ENCODE results near the gene ZNF431.

- TF ChIP-seq, protein P1, sequence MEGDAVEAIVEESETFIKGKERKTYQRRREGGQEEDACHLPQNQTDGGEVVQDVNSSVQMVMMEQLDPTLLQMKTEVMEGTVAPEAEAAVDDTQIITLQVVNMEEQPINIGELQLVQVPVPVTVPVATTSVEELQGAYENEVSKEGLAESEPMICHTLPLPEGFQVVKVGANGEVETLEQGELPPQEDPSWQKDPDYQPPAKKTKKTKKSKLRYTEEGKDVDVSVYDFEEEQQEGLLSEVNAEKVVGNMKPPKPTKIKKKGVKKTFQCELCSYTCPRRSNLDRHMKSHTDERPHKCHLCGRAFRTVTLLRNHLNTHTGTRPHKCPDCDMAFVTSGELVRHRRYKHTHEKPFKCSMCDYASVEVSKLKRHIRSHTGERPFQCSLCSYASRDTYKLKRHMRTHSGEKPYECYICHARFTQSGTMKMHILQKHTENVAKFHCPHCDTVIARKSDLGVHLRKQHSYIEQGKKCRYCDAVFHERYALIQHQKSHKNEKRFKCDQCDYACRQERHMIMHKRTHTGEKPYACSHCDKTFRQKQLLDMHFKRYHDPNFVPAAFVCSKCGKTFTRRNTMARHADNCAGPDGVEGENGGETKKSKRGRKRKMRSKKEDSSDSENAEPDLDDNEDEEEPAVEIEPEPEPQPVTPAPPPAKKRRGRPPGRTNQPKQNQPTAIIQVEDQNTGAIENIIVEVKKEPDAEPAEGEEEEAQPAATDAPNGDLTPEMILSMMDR (conservative IDR thresholded peaks at IDR 0.05; ENCODE audit: low read depth in 2 of 2), result no peak
- TF ChIP-seq POLR2AphosphoS5 (IDR thresholded peaks at IDR 0.05; ENCODE audit: low read depth), result no peak
- no peak for TF ChIP-seq CREB1 (CRISPR knock-in tag; IDR thresholded peaks at IDR 0.05; ENCODE audit: low read depth)
- TF ChIP-seq EZH2 (IDR thresholded peaks at IDR 0.05; ENCODE audit: low read depth, unreplicated experiment), result no peak
- no peak for TF ChIP-seq ZNF331 (CRISPR knock-in tag; IDR thresholded peaks at IDR 0.05; ENCODE audit: low read depth)
- TF ChIP-seq EZH2phosphoT487 (IDR thresholded peaks at IDR 0.05; ENCODE audit: unreplicated experiment), result no peak
- TF ChIP-seq, protein P2, sequence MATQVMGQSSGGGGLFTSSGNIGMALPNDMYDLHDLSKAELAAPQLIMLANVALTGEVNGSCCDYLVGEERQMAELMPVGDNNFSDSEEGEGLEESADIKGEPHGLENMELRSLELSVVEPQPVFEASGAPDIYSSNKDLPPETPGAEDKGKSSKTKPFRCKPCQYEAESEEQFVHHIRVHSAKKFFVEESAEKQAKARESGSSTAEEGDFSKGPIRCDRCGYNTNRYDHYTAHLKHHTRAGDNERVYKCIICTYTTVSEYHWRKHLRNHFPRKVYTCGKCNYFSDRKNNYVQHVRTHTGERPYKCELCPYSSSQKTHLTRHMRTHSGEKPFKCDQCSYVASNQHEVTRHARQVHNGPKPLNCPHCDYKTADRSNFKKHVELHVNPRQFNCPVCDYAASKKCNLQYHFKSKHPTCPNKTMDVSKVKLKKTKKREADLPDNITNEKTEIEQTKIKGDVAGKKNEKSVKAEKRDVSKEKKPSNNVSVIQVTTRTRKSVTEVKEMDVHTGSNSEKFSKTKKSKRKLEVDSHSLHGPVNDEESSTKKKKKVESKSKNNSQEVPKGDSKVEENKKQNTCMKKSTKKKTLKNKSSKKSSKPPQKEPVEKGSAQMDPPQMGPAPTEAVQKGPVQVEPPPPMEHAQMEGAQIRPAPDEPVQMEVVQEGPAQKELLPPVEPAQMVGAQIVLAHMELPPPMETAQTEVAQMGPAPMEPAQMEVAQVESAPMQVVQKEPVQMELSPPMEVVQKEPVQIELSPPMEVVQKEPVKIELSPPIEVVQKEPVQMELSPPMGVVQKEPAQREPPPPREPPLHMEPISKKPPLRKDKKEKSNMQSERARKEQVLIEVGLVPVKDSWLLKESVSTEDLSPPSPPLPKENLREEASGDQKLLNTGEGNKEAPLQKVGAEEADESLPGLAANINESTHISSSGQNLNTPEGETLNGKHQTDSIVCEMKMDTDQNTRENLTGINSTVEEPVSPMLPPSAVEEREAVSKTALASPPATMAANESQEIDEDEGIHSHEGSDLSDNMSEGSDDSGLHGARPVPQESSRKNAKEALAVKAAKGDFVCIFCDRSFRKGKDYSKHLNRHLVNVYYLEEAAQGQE (IDR thresholded peaks at IDR 0.05; ENCODE audit: unreplicated experiment), result no peak
- TF ChIP-seq JUNB (IDR thresholded peaks at IDR 0.05; ENCODE audit: unreplicated experiment), result no peak
- TF ChIP-seq NANOG (IDR thresholded peaks at IDR 0.05; ENCODE audit: borderline replicate concordance), result no peak
- TF ChIP-seq STAT1 (IDR thresholded peaks at IDR 0.05; ENCODE audit: unreplicated experiment), result no peak
- no peak for TF ChIP-seq ZNF114 (CRISPR knock-in tag; IDR thresholded peaks at IDR 0.05)
Observed at GRCh38 chr19:21134934-21135366, 6.9 kb upstream of the ZNF431 start.
